ENCODE data around the gene NPSR1.

NPSR1 gene

DNA sequence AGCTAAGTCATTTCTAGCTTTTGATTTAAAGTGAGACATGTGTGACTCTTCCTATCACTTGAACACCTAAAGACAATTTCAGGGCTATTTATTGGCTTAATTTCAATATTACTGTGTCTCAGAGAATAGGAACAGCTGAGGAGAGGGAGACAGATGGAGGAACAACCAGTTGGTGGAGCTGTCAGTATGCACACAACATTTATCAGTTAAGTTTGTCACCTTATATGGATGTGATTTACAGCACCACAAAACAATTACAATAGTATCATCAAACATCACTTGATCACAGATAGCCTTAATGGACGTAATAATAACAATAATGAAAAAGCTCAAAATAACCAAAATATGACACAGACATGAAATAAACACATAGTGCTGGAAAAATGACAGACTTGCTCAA is 129.6 kb downstream of the NPSR1 start (continued):
- TF ChIP-seq, protein P1, sequence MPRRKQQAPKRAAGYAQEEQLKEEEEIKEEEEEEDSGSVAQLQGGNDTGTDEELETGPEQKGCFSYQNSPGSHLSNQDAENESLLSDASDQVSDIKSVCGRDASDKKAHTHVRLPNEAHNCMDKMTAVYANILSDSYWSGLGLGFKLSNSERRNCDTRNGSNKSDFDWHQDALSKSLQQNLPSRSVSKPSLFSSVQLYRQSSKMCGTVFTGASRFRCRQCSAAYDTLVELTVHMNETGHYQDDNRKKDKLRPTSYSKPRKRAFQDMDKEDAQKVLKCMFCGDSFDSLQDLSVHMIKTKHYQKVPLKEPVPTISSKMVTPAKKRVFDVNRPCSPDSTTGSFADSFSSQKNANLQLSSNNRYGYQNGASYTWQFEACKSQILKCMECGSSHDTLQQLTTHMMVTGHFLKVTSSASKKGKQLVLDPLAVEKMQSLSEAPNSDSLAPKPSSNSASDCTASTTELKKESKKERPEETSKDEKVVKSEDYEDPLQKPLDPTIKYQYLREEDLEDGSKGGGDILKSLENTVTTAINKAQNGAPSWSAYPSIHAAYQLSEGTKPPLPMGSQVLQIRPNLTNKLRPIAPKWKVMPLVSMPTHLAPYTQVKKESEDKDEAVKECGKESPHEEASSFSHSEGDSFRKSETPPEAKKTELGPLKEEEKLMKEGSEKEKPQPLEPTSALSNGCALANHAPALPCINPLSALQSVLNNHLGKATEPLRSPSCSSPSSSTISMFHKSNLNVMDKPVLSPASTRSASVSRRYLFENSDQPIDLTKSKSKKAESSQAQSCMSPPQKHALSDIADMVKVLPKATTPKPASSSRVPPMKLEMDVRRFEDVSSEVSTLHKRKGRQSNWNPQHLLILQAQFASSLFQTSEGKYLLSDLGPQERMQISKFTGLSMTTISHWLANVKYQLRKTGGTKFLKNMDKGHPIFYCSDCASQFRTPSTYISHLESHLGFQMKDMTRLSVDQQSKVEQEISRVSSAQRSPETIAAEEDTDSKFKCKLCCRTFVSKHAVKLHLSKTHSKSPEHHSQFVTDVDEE (CRISPR knock-in tag; IDR thresholded peaks at IDR 0.05), result no peak
- TF ChIP-seq, protein P2, sequence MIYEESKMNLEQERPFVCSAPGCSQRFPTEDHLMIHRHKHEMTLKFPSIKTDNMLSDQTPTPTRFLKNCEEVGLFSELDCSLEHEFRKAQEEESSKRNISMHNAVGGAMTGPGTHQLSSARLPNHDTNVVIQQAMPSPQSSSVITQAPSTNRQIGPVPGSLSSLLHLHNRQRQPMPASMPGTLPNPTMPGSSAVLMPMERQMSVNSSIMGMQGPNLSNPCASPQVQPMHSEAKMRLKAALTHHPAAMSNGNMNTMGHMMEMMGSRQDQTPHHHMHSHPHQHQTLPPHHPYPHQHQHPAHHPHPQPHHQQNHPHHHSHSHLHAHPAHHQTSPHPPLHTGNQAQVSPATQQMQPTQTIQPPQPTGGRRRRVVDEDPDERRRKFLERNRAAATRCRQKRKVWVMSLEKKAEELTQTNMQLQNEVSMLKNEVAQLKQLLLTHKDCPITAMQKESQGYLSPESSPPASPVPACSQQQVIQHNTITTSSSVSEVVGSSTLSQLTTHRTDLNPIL (CRISPR knock-in tag; IDR thresholded peaks at IDR 0.05; ENCODE audit: low read depth), result no peak

DNA sequence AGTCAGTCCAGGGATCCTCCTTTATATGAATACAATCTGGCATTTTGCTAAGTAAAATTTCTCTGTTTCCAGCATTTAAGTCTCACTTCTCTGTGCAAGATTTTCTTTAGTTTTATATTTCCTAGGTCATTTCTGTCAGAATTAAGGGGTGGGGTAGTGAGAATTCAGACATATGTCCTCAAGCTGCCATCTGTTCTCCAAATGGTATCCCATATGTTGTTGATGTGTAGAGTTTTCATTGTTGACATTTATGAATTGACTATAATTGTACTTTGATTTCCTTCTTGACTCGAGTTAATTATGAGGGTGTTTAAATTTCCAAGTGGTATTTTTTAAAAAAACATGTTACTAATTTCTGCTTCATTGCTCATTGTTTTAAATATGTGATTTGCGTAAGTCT is 148.8 kb downstream of the NPSR1 start:
- TF ChIP-seq ZNF565 (CRISPR knock-in tag; conservative IDR thresholded peaks at IDR 0.05; ENCODE audit: low read depth) (no peak), ZFP30 (CRISPR knock-in tag; IDR thresholded peaks at IDR 0.05) (no peak), PATZ1 (CRISPR knock-in tag; IDR thresholded peaks at IDR 0.05; ENCODE audit: borderline replicate concordance) (no peak), ARNTL (CRISPR knock-in tag; IDR thresholded peaks at IDR 0.05; ENCODE audit: borderline replicate concordance, low read depth) (no peak), ZNF70 (CRISPR knock-in tag; IDR thresholded peaks at IDR 0.05) (no peak), TCF4 (CRISPR knock-in tag; IDR thresholded peaks at IDR 0.05; ENCODE audit: borderline replicate concordance) (no peak), TOX (CRISPR knock-in tag; IDR thresholded peaks at IDR 0.05; ENCODE audit: borderline replicate concordance) (no peak), ZC3H10 (CRISPR knock-in tag; IDR thresholded peaks at IDR 0.05) (no peak), BACH2 (CRISPR knock-in tag; IDR thresholded peaks at IDR 0.05; ENCODE audit: borderline replicate concordance) (no peak), GLIS3 (CRISPR knock-in tag; IDR thresholded peaks at IDR 0.05) (no peak), POU6F1 (CRISPR knock-in tag; IDR thresholded peaks at IDR 0.05; ENCODE audit: borderline replicate concordance, low read depth) (no peak), ISL1 (CRISPR knock-in tag; IDR thresholded peaks at IDR 0.05) (no peak), ZNF8 (CRISPR knock-in tag; IDR thresholded peaks at IDR 0.05) (no peak), ZFP3 (CRISPR knock-in tag; IDR thresholded peaks at IDR 0.05) (no peak), ESRRG (CRISPR knock-in tag; IDR thresholded peaks at IDR 0.05) (no peak), OSR1 (CRISPR knock-in tag; IDR thresholded peaks at IDR 0.05) (no peak)
- TF ChIP-seq, protein P2 (CRISPR knock-in tag; IDR thresholded peaks at IDR 0.05; ENCODE audit: low read depth), result no peak
- TF ChIP-seq, protein P1 (CRISPR knock-in tag; IDR thresholded peaks at IDR 0.05), result no peak
- ATAC-seq, result no peak

Measured in SK-N-SH treated with all-trans-retinoic acid at 6 μM for 48 hours (cell line).